ENCODE measurements around the gene PEDS1. TPM values are rescaled to one million over a fixed set of nuclear protein-coding genes. Genes with fewer than 3 reads are reported as not detected.
"Not testable (repeated sequence)": the region's sequence is repeated elsewhere in the genome, so short reads cannot be mapped to it uniquely, and the experiment has no call there.

The PEDS1 gene
- polyA plus RNA-seq, 1 donor: 18.7 TPM

- not testable (repeated sequence) for H3K27ac ChIP-seq (ENCODE audit: low read length)
Measured at GRCh38 chr20:50106669-50107068, 46.9 kb downstream of the PEDS1 start.

More at GRCh38 chr20:50106669-50107068, 46.9 kb downstream of the PEDS1 start:
- H3K4me1 ChIP-seq (ENCODE audit: control insufficient read depth, insufficient read depth, low read length): peaks cover 39% of the 10 kb centered on the region
- WGBS (ENCODE audit: insufficient coverage, low lambda C conversion rate): no CpG with 5 or more reads among the region's 5 CpGs
- not testable (repeated sequence) for H3K4me3 ChIP-seq (ENCODE audit: low read length); H3K9me3 ChIP-seq (ENCODE audit: control insufficient read depth, low read depth, low read length); DNase-seq; H3K36me3 ChIP-seq (ENCODE audit: control insufficient read depth, insufficient read depth, low read length); H3K27me3 ChIP-seq (ENCODE audit: control insufficient read depth, insufficient read depth, low read length)

Other genes starting within 250 kb of the PEDS1 start
- gene SPATA2, start 238.2 kb downstream of the PEDS1 start, polyA plus RNA-seq: 14.4 TPM
- 125 TPM for gene RNF114, start 217.3 kb downstream of the PEDS1 start, polyA plus RNA-seq
- gene SNAI1, start 170.7 kb downstream of the PEDS1 start, polyA plus RNA-seq: 4.4 TPM
- gene UBE2V1, start 40.6 kb downstream of the PEDS1 start, polyA plus RNA-seq: 131 TPM
- gene CEBPB, start 37.1 kb upstream of the PEDS1 start, polyA plus RNA-seq: 28.4 TPM